Vagina (tissue), 2 donors: ENCODE data around the gene LRRC34.

ENCODE experiments used
- CTCF ChIP-seq, 3 experiments: fragments of 450-650 bp in 2 of 3; fragments of 200-600 bp in 1 of 3; sonication (generic) in 1 of 3; IDR thresholded peaks; one replicate each; pipeline ENCODE4 v1.5.1; 2017 to 2019; ENCODE audit warnings: antibody characterized with exemption in 3 of 3, mild to moderate bottlenecking in 2 of 3, moderate library complexity in 2 of 3
- POLR2A ChIP-seq, 2 donors: fragments of 450-650 bp; IDR thresholded peaks; one replicate each; pipeline ENCODE4 v1.6.1; 2017; ENCODE audit warnings: antibody characterized with exemption in 2 of 2, mild to moderate bottlenecking in 2 of 2, moderate library complexity in 2 of 2
- POLR2AphosphoS5 ChIP-seq, 2 donors: sonication (generic); formaldehyde crosslinking; IDR thresholded peaks; one replicate each; pipeline ENCODE4 v1.9.0; 2017; ENCODE audit warnings: antibody characterized with exemption in 2 of 2, mild to moderate bottlenecking in 2 of 2, low read depth in 1 of 2; ENCODE audit not compliant: insufficient read depth in 1 of 2

GRCh38 chr3:169847896-169848295 lies 35.2 kb upstream of the LRRC34 start:
- TF ChIP-seq CTCF (IDR thresholded peaks at IDR 0.05): no peak
- TF ChIP-seq POLR2A (IDR thresholded peaks at IDR 0.05): no peak
- no peak for TF ChIP-seq POLR2AphosphoS5 (IDR thresholded peaks at IDR 0.05; ENCODE audit: insufficient read depth in 1 of 2, low read depth in 1 of 2)
